Stimulated activated CD4-positive, alpha-beta T cell treated with anti-CD3 and anti-CD28 coated beads, Interleukin-2, amount 100 ng/mL, for 4 hours (primary cell): ENCODE results near the gene PKD1L1.
"Not testable (repeated sequence)": the region's sequence is repeated elsewhere in the genome, so short reads cannot be mapped to it uniquely, and the experiment has no call there.

Experiments used
- DNase-seq: peaks from one replicate; pipeline ENCODE4 v3.0.0-alpha.2; 2020; ENCODE audit warnings: low read depth

PKD1L1 gene

GRCh38 chr7:47937711-47938573 is 10.3 kb downstream of the PKD1L1 start:
- DNase-seq, result no peak

- no peak for DNase-seq
Observed at GRCh38 chr7:47937065-47937687, 11.1 kb downstream of the PKD1L1 start.

- DNase-seq, result no peak
Observed at GRCh38 chr7:47936323-47936722, 11.9 kb downstream of the PKD1L1 start.

DNA sequence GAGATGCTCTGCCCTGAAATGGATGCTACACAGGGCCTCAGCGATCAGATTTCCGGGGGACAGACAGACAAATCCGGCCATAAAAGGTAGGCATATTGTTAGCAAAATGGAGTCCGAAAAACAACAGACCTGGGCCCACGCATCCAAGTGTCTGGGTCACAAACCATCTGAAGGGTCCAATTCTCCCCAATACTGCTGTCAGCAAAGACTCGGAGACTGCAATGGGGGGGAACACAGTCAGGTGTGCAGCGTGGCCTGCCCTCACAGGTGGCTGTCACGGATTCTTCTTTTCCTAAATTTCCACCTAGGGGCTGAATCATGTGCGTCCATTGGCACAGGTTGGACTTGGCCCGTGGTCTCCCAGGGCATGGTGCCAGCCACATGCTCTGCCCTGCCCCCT is 12.9 kb downstream of the PKD1L1 start:
- DNase-seq, result no peak

DNA sequence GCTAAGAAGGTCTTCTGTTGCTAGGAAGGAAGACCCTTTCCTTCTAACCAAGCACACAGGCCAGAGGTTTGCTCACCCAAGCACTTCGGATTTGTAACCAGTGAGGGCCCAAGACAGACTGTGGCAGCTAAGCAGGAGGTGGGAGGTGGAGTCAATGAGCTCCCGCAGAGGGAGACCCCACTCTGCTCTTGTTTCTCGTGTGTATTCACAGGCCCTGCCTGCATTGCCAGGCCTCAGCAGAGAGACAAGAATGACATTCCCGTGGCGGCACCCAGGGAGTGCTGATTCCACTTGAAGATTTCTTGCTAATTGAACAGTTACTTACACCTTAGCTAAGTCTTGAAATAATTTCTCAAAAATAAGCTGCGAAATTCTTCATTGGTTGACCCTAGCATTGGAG is 13.4 kb downstream of the PKD1L1 start:
- DNase-seq, result no peak

- DNase-seq, result no peak
Observed at GRCh38 chr7:47933215-47933614, 15.1 kb downstream of the PKD1L1 start.

DNA sequence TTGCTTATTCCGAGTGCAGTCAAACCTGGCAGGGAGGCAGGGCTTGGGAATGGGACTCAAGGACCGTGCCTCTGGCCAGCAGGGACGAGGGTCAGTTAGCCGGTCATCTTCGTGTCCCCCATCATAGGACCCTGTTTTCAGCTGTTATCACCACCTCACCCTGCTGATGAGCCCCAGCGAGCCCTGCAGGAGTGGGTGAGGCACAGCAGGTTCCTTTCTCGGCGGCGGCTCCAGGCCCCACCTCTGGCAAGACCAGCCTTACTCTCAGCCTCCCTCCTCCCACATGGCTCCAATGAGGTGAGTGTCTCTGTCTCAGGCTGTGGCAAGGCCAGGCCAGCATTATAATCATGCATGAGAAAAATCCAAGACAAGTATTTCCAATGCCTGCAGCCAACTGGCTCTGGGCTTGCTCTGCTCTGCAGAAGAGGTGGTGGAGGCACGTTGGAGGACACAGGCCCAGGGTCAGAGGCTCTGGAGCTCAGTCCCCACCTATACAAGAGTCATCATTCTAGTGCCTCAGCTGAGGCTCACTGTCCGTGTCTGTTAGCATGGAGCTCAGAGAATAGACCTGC is 15.7 kb downstream of the PKD1L1 start:
- no peak for DNase-seq

DNA sequence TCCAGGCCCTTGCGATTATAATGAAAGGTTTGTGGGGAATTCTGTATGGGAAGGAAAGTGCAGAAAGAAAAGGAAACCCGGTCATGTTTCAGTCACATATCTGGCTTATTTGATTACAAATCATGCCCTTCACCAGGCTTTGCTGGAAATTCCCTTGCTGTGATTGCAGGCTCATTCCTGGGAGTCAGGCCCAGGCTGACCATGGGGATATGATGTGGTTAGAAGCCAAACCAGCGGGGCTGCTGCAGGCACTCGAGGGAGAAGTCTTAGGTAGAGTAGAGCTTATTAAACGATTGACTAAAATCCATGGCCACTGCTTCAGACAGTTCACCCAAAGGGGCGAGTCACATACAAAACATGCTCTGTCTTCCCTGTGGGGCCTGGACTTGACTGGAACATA is 16.2 kb downstream of the PKD1L1 start:
- DNase-seq, result no peak

DNA sequence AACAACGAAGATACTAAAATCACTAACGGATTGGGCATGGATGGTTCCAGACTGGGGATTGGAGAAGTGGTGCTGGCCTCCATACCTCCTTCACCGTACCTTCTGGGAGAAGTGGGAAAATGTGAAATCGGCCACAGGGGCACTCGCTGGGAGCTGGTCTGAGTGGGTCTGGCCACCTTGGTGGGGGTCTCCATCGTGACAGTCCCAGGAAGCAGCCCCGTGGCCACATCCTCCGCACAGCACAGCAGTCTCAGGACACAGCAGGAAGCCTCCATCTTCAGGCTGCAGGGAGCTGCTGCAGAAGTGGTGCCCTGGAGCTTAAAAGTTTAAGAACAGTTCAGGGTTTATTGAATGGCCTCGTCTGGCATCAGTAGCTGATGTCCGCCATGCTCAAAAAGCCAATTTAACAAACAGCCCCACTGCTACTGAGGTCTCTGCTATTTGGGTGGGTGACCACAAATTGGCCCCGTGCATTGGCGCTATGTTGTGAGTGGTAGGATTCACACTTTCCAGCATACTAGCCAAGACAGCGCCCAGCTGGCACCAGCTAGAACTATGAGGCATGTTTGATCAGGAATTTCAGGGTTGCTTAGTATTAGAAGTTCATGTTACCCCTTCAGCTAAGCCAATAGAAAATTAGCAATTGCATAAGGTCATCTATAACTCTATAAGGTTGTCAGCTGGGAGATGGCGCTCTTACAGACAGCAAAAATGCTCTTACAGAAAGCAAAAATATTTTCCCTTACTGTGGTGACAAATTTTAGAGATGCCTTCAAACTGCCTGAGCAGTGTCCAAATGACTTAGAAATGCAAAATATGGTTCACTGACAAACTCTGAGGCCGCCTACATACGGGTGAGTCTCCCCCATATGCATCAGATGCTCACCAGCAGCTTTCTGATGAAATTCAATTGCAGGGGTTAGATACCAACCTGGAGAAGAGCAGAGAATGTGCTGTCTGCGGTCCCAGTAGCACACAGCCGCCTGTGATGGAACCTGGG is 17.0 kb downstream of the PKD1L1 start:
- no peak for DNase-seq

GRCh38 chr7:47924266-47924665 is 24.0 kb downstream of the PKD1L1 start:
- DNase-seq, result no peak

DNA sequence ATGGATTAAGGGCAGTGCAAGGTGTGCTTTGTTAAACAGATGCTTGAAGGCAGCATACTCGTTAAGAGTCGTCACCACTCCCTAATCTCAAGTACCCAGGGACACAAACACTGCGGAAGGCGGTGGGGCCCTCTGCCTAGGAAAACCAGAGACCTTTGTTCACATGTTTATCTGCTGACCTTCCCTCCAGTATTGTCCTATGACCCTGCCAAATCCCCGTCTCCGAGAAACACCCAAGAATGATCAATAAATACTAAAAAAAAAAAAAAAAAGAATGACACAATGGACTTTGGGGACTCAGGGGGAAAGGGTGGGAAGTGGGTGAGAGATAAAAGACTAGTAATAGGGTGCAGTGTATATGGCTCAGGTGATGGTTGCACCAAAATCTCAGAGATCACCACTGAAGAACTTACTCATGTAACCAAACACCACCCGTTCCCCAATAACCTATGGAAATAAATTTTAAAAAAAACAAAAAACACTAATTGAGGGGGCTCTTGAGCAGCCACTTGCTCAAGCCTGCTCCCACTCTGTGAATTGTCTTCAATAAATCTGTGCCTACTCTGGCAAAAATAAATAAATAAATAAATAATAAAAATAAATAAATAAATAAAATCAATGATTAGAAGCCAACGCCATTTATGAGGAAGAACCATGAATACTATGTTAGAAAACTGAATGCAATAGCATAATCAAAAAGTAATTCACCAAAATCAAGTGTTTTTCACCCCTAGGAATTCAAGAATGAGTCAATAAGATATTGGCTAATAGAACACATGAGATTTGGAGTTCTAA is 25.0 kb downstream of the PKD1L1 start:
- not testable (repeated sequence) for DNase-seq

GRCh38 chr7:47916514-47916913 is 31.8 kb downstream of the PKD1L1 start:
- DNase-seq, result not testable (repeated sequence)

- DNase-seq, result no peak
Observed at GRCh38 chr7:47915616-47915976, 32.7 kb downstream of the PKD1L1 start.

DNA sequence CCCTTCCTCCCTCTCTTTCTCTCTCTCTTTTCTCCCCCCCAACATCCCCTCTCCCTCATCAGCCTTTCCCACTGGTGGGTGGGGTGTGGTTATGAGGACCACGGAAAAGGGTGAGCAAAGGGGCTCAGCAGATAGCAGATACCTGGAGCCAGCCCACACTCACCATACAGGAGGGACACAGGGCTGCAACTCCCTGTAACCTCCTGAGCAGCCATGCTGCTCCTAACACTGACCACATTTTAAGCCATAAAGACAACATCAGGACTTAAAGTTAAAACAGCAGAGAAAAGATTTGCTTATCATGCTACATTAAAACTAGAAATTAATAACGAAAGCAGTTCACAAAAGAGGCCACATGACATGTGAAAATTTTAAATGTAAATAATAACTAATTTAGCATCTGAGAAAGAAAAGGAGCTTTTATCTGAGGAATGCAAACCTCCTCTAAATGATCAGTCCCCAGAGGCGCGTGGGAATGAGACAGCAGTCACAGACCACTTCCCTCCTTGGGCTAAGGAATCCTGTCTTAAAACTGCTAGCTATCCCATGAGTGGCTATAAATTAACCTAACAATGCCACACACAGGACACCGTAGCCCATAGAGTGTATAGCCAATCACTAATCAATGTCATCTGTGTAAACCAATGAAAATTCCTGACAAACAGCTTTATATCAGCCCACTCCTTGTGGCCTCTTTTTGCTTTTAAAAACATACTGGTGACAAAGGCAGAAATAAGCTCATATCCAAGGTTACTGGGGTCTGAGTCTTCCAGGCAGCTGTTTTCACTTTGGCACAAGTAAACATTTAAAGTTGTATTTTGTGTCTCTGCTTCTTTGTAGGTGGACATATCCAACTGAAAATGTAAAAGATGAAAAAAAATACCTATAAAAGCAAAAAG is 33.3 kb downstream of the PKD1L1 start:
- no peak for DNase-seq

GRCh38 chr7:47912332-47912731 is 35.9 kb downstream of the PKD1L1 start:
- no peak for DNase-seq

DNA sequence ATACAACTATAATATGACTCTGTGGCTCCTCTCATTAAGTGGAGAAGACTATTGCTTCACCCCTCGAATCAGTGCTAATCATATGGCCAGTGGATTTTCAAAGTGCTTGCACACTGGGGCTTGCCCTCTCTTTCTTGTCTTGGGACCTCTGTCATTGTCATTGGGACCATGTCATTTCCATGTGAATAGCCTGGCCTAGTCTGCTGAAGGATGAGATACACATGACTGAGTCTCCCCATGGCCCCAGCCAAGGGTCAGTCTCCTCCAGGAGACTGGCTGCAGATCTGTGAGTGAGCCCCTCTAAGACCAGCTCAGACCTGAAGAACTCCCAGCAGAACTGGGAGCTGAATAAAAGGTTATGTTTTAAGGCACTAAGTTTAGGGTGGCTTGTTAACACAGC is 39.5 kb downstream of the PKD1L1 start:
- DNase-seq, result no peak

- DNase-seq, result no peak
Observed at GRCh38 chr7:47907981-47908616, 40.2 kb downstream of the PKD1L1 start.

- DNase-seq, result no peak
Observed at GRCh38 chr7:47906883-47907282, 41.4 kb downstream of the PKD1L1 start.

GRCh38 chr7:47905076-47905920 is 43.0 kb downstream of the PKD1L1 start:
- no peak for DNase-seq
